ENCODE results near the gene VIPR2.

- TF ChIP-seq CTCF (IDR thresholded peaks at IDR 0.05), result no peak
- no peak for TF ChIP-seq POLR2A (IDR thresholded peaks at IDR 0.05)
Observed at GRCh38 chr7:159047536-159047935, 97.1 kb downstream of the VIPR2 start.
